ENCODE data around the gene EDNRB.
A peak's percentile ranks its signal among the peaks of the same experiment; 100 is the strongest.

Gene EDNRB

DNA sequence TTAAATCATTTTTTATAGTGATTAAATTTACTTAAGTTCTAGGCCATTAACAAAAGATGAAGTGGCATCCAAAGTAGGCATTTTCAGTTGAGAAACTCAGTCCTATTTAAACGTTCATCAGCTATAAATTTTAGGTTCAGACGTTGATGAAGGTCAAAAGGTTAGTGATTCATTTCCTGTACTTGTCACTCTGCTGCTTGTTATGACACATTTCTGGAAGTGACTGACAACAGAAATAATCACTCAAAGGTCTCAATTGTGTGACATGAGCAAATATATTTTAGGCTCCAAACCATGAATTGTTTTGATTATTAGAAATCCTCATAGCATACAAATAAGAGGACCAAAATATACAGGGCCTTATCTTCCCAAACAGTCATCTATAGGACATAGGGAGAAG lies 10.3 kb upstream of the EDNRB start:
- H3K4me3 ChIP-seq (ENCODE audit: control insufficient read depth in 1 of 7, extremely low read depth in 1 of 7, insufficient read depth in 4 of 7, low read depth in 2 of 7, low read length in 6 of 7), result no peak overlapping the region
- H3K27ac ChIP-seq (ENCODE audit: insufficient read depth in 1 of 2, low read depth in 1 of 2, low read length in 2 of 2, poor library complexity in 1 of 2, severe bottlenecking in 2 of 2), result no peak overlapping the region
- peak in 1 of 3 donors; percentile 10 for DNase-seq
- peaks cover 0 to 4% (median 0%) of the 10 kb centered on the region in 5 experiments for H3K9me3 ChIP-seq (ENCODE audit: control extremely low read depth in 1 of 5, control insufficient read depth in 4 of 5, insufficient read depth in 2 of 5, low read depth in 1 of 5, low read length in 4 of 5)
- H3K36me3 ChIP-seq (ENCODE audit: control insufficient read depth in 4 of 4, insufficient read depth in 4 of 4, low read length in 3 of 4), result no peaks in the 10 kb centered on the region
- peaks cover 0 to 2% (median 0%) of the 10 kb centered on the region in 5 experiments for H3K27me3 ChIP-seq (replicated peaks in 2 of 5; ENCODE audit: control insufficient read depth in 4 of 5, insufficient read depth in 5 of 5, low read length in 4 of 5)
- CTCF ChIA-PET, result no interaction called here
- POLR2A ChIA-PET, result no interaction called here
- H3K4me1 ChIP-seq (ENCODE audit: control extremely low read depth in 1 of 4, control insufficient read depth in 4 of 4, insufficient read depth in 4 of 4, low read length in 3 of 4), result no peaks in the 10 kb centered on the region
- 0% methylated on average over 2 of the region's 2 CpGs for WGBS (ENCODE audit: insufficient coverage)

GRCh38 chr13:77925616-77926015 lies 7.0 kb upstream of the EDNRB start:
- H3K36me3 ChIP-seq (ENCODE audit: control insufficient read depth in 4 of 4, insufficient read depth in 4 of 4, low read length in 3 of 4), result no peaks in the 10 kb centered on the region
- WGBS (ENCODE audit: insufficient coverage), result 98% methylated on average over 14 of the region's 14 CpGs
- peaks cover 0 to 4% (median 0%) of the 10 kb centered on the region in 5 experiments for H3K9me3 ChIP-seq (ENCODE audit: control extremely low read depth in 1 of 5, control insufficient read depth in 4 of 5, insufficient read depth in 2 of 5, low read depth in 1 of 5, low read length in 4 of 5)
- H3K27ac ChIP-seq (ENCODE audit: insufficient read depth in 1 of 2, low read depth in 1 of 2, low read length in 2 of 2, poor library complexity in 1 of 2, severe bottlenecking in 2 of 2), result no peak overlapping the region
- CTCF ChIA-PET, result no interaction called here
- POLR2A ChIA-PET, result no interaction called here
- no peak overlapping the region for H3K4me3 ChIP-seq (ENCODE audit: control insufficient read depth in 1 of 7, extremely low read depth in 1 of 7, insufficient read depth in 4 of 7, low read depth in 2 of 7, low read length in 6 of 7)
- peaks cover 0 to 12% (median 3%) of the 10 kb centered on the region in 5 experiments for H3K27me3 ChIP-seq (replicated peaks in 2 of 5; ENCODE audit: control insufficient read depth in 4 of 5, insufficient read depth in 5 of 5, low read length in 4 of 5)
- H3K4me1 ChIP-seq (ENCODE audit: control extremely low read depth in 1 of 4, control insufficient read depth in 4 of 4, insufficient read depth in 4 of 4, low read length in 3 of 4), result no peaks in the 10 kb centered on the region
- DNase-seq, result no peak

DNA sequence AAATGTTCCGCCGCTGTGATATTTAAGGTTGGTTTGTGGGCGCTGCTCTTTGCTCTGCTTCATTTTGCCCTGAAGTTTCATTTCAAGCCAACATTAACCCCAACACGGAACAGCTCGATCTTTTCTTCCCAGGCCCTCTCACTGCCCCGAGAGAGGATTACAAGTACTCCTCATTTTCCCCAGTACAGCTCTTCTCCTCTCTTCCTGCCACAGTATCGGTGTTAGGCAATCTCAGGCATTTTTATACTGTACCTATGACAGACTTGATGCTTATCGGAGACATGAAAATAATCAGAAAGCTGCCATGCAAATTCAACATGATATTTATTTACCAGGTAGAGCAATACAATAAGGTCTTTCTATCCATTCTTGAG lies 1.3 kb upstream of the EDNRB start:
- H3K27me3 ChIP-seq (replicated peaks in 2 of 5; ENCODE audit: control insufficient read depth in 4 of 5, insufficient read depth in 5 of 5, low read length in 4 of 5), result peaks cover 0 to 52% (median 11%) of the 10 kb centered on the region in 5 experiments
- 30% methylated on average over 5 of the region's 8 CpGs for WGBS (ENCODE audit: insufficient coverage)
- POLR2A ChIA-PET, result no interaction called here
- no peak overlapping the region for H3K27ac ChIP-seq (ENCODE audit: insufficient read depth in 1 of 2, low read depth in 1 of 2, low read length in 2 of 2, poor library complexity in 1 of 2, severe bottlenecking in 2 of 2)
- no peak for DNase-seq
- H3K4me3 ChIP-seq (ENCODE audit: control insufficient read depth in 1 of 7, extremely low read depth in 1 of 7, insufficient read depth in 4 of 7, low read depth in 2 of 7, low read length in 6 of 7), result peak overlapping the region in 6 of 7 experiments; percentile 61 to 90 (median 74)
- peaks cover 0 to 2% (median 0%) of the 10 kb centered on the region in 5 experiments for H3K9me3 ChIP-seq (ENCODE audit: control extremely low read depth in 1 of 5, control insufficient read depth in 4 of 5, insufficient read depth in 2 of 5, low read depth in 1 of 5, low read length in 4 of 5)
- H3K4me1 ChIP-seq (ENCODE audit: control extremely low read depth in 1 of 4, control insufficient read depth in 4 of 4, insufficient read depth in 4 of 4, low read length in 3 of 4), result peaks cover 0 to 21% (median 18%) of the 10 kb centered on the region in 4 experiments
- CTCF ChIA-PET, result interaction anchor here (0.8 to 1.5 kb wide), 4 partner anchors 10 to 202 kb away, joined by 3 to 4 read pairs (median 3); no protein-coding TSS in a partner anchor
- no peaks in the 10 kb centered on the region for H3K36me3 ChIP-seq (ENCODE audit: control insufficient read depth in 4 of 4, insufficient read depth in 4 of 4, low read length in 3 of 4)

GRCh38 chr13:77919246-77919920 lies 752 bp upstream of the EDNRB start:
- Histone ChIP-seq H3K27ac (ENCODE audit: insufficient read depth in 1 of 2, low read depth in 1 of 2, low read length in 2 of 2, poor library complexity in 1 of 2, severe bottlenecking in 2 of 2) (no peak overlapping the region), H3K4me1 (ENCODE audit: control extremely low read depth in 1 of 4, control insufficient read depth in 4 of 4, insufficient read depth in 4 of 4, low read length in 3 of 4) (peaks cover 0 to 21% (median 18%) of the 10 kb centered on the region in 4 experiments), H3K36me3 (ENCODE audit: control insufficient read depth in 4 of 4, insufficient read depth in 4 of 4, low read length in 3 of 4) (no peaks in the 10 kb centered on the region), H3K4me3 (ENCODE audit: control insufficient read depth in 1 of 7, extremely low read depth in 1 of 7, insufficient read depth in 4 of 7, low read depth in 2 of 7, low read length in 6 of 7) (peak overlapping the region; percentile 22 to 90 (median 70)), H3K9me3 (ENCODE audit: control extremely low read depth in 1 of 5, control insufficient read depth in 4 of 5, insufficient read depth in 2 of 5, low read depth in 1 of 5, low read length in 4 of 5) (peaks cover 0 to 2% (median 0%) of the 10 kb centered on the region in 5 experiments), H3K27me3 (replicated peaks in 2 of 5; ENCODE audit: control insufficient read depth in 4 of 5, insufficient read depth in 5 of 5, low read length in 4 of 5) (peaks cover 0 to 52% (median 11%) of the 10 kb centered on the region in 5 experiments)
- 3% methylated on average over 25 of the region's 29 CpGs for WGBS (ENCODE audit: insufficient coverage)
- ChIA-PET CTCF (interaction anchor here (0.8 to 1.5 kb wide), 4 partner anchors 11 to 202 kb away, joined by 3 to 4 read pairs (median 3); no protein-coding TSS in a partner anchor), POLR2A (no interaction called here)
- peak; percentile 12 to 45 (median 30) for DNase-seq

DNA sequence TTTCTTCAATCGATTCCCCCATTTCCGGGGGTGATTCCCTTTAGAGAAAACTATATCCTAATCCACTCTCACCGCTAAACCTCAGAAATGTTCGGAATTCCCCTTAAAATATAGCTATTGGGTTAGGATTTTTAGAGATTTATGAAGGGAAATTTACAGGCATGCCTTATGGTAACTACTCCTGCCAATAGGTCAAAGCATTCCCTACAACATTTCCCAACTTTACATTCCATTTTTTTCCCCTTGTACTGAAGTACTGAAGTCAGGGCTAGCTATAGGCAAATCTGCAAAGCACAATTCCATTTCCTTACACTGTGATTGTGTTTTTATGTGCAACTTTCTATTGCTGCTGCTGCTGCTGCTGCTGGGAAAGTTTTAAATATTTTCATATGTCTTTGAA lies 2.1 kb downstream of the EDNRB start:
- H3K27ac ChIP-seq (ENCODE audit: insufficient read depth in 1 of 2, low read depth in 1 of 2, low read length in 2 of 2, poor library complexity in 1 of 2, severe bottlenecking in 2 of 2), result no peak overlapping the region
- H3K9me3 ChIP-seq (ENCODE audit: control extremely low read depth in 1 of 5, control insufficient read depth in 4 of 5, insufficient read depth in 2 of 5, low read depth in 1 of 5, low read length in 4 of 5), result peaks cover 0 to 2% (median 0%) of the 10 kb centered on the region in 5 experiments
- H3K4me3 ChIP-seq (ENCODE audit: control insufficient read depth in 1 of 7, extremely low read depth in 1 of 7, insufficient read depth in 4 of 7, low read depth in 2 of 7, low read length in 6 of 7), result no peak overlapping the region
- ChIA-PET POLR2A (no interaction called here), CTCF (no interaction called here)
- no peaks in the 10 kb centered on the region for H3K36me3 ChIP-seq (ENCODE audit: control insufficient read depth in 4 of 4, insufficient read depth in 4 of 4, low read length in 3 of 4)
- H3K27me3 ChIP-seq (replicated peaks in 2 of 5; ENCODE audit: control insufficient read depth in 4 of 5, insufficient read depth in 5 of 5, low read length in 4 of 5), result peaks cover 0 to 49% (median 9%) of the 10 kb centered on the region in 5 experiments
- peaks cover 0 to 21% (median 18%) of the 10 kb centered on the region in 4 experiments for H3K4me1 ChIP-seq (ENCODE audit: control extremely low read depth in 1 of 4, control insufficient read depth in 4 of 4, insufficient read depth in 4 of 4, low read length in 3 of 4)
- no peak for DNase-seq
- WGBS (ENCODE audit: insufficient coverage), result 100% methylated on average over 2 of the region's 4 CpGs

DNA sequence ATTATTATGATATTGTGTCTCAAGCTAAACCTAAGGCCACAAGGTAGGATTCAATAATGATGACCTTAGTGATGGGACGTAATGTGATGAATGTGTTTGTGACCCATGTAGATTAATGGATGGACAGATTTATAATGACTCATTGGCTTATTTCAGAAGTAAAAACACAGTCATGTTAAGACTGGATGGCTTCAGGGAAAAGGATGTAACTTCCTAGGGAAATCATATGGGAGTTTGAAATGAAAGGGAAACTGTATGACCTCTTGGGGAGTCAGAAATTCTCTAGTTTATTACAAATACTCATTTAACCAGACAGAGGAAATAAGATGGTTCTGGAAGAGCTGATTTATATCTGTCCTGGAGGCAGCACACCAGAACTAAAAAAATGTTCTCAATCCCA lies 2.9 kb downstream of the EDNRB start:
- Histone ChIP-seq H3K4me1 (ENCODE audit: control extremely low read depth in 1 of 4, control insufficient read depth in 4 of 4, insufficient read depth in 4 of 4, low read length in 3 of 4) (peaks cover 0 to 21% (median 18%) of the 10 kb centered on the region in 4 experiments), H3K27me3 (replicated peaks in 2 of 5; ENCODE audit: control insufficient read depth in 4 of 5, insufficient read depth in 5 of 5, low read length in 4 of 5) (peaks cover 0 to 41% (median 9%) of the 10 kb centered on the region in 5 experiments), H3K4me3 (ENCODE audit: control insufficient read depth in 1 of 7, extremely low read depth in 1 of 7, insufficient read depth in 4 of 7, low read depth in 2 of 7, low read length in 6 of 7) (no peak overlapping the region), H3K9me3 (ENCODE audit: control extremely low read depth in 1 of 5, control insufficient read depth in 4 of 5, insufficient read depth in 2 of 5, low read depth in 1 of 5, low read length in 4 of 5) (peaks cover 0 to 2% (median 0%) of the 10 kb centered on the region in 5 experiments), H3K27ac (ENCODE audit: insufficient read depth in 1 of 2, low read depth in 1 of 2, low read length in 2 of 2, poor library complexity in 1 of 2, severe bottlenecking in 2 of 2) (no peak overlapping the region), H3K36me3 (ENCODE audit: control insufficient read depth in 4 of 4, insufficient read depth in 4 of 4, low read length in 3 of 4) (no peaks in the 10 kb centered on the region)
- ChIA-PET POLR2A (no interaction called here), CTCF (no interaction called here)
- no peak for DNase-seq
- WGBS (ENCODE audit: insufficient coverage), result 90% methylated on average over 1 of the region's 1 CpG

DNA sequence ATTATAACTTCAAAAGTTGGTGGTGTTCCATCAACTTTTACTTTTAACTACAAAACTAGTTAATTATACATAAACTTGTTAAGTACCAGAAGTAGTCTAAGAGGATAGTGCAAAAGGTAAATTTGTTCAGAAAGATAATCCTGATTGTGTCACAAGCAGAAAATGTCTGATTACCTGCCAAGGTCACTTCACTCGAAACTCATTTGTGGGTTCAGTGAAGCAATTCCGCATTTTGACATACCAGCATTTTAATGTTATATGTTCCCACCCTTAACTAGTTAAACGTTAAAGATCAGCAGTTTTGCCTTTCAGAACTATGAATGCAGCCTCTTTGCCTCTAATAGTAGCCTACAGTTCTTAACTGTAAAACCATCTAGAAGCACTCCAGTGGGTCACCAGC lies 5.6 kb downstream of the EDNRB start:
- 100% methylated on average over 3 of the region's 3 CpGs for WGBS (ENCODE audit: insufficient coverage)
- CTCF ChIA-PET, result interaction anchor here (1.0 kb wide), 1 partner anchor 14 kb away, joined by 3 read pairs; no protein-coding TSS in a partner anchor
- DNase-seq, result no peak

More for the DNA sequence above, 5.6 kb downstream of the EDNRB start:
- Histone ChIP-seq H3K9me3 (ENCODE audit: control extremely low read depth in 1 of 5, control insufficient read depth in 4 of 5, insufficient read depth in 2 of 5, low read depth in 1 of 5, low read length in 4 of 5) (no peaks in the 10 kb centered on the region), H3K36me3 (ENCODE audit: control insufficient read depth in 4 of 4, insufficient read depth in 4 of 4, low read length in 3 of 4) (no peaks in the 10 kb centered on the region), H3K4me3 (ENCODE audit: control insufficient read depth in 1 of 7, extremely low read depth in 1 of 7, insufficient read depth in 4 of 7, low read depth in 2 of 7, low read length in 6 of 7) (no peak overlapping the region), H3K27ac (ENCODE audit: insufficient read depth in 1 of 2, low read depth in 1 of 2, low read length in 2 of 2, poor library complexity in 1 of 2, severe bottlenecking in 2 of 2) (no peak overlapping the region), H3K27me3 (replicated peaks in 2 of 5; ENCODE audit: control insufficient read depth in 4 of 5, insufficient read depth in 5 of 5, low read length in 4 of 5) (peaks cover 0 to 16% (median 0%) of the 10 kb centered on the region in 5 experiments), H3K4me1 (ENCODE audit: control extremely low read depth in 1 of 4, control insufficient read depth in 4 of 4, insufficient read depth in 4 of 4, low read length in 3 of 4) (no peaks in the 10 kb centered on the region)
- POLR2A ChIA-PET, result no interaction called here

Data from common myeloid progenitor, CD34-positive (primary cell).